Occipital lobe (tissue), 2 donors: ENCODE results near the gene MYZAP. TPM values are rescaled to one million over a fixed set of nuclear protein-coding genes. Genes with fewer than 3 reads are reported as not detected.

Experiments
- DNase-seq: peaks from one replicate; lab custom pipeline; 2025; lab: John Stamatoyannopoulos, UW
- total RNA-seq: library from RNA; depleted of rRNA; stranded (reverse); fragments of >200 nt; gene quantifications from one replicate; pipeline ENCODE4 v1.2.3, GENCODE V29; 2014

The MYZAP gene
- total RNA-seq, 1 donor from 2014 or later = 1.1 TPM

DNA sequence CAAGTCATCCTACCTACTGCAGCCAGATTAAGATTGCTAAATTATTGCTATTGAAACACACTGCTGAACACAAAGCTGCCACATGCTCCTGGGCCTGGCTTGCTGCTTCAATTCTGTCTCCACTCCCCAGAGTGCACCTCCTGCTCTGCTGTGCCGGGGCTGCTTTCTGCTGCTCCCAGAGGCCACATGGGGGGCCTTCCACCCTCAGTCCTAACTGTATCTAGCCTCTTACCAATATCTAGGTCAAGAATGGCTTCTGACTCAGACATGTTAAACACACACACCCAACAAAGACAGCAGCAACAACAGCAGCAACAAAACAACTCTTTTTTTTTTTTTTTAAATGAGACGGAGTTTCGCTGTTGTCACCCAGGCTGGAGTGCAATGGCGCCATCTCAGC is 33.0 kb downstream of the MYZAP start:
- no peak for DNase-seq

GRCh38 chr15:57625703-57626448 is 34.2 kb downstream of the MYZAP start:
- no peak for DNase-seq

GRCh38 chr15:57626713-57627440 is 35.2 kb downstream of the MYZAP start:
- DNase-seq = no peak

DNA sequence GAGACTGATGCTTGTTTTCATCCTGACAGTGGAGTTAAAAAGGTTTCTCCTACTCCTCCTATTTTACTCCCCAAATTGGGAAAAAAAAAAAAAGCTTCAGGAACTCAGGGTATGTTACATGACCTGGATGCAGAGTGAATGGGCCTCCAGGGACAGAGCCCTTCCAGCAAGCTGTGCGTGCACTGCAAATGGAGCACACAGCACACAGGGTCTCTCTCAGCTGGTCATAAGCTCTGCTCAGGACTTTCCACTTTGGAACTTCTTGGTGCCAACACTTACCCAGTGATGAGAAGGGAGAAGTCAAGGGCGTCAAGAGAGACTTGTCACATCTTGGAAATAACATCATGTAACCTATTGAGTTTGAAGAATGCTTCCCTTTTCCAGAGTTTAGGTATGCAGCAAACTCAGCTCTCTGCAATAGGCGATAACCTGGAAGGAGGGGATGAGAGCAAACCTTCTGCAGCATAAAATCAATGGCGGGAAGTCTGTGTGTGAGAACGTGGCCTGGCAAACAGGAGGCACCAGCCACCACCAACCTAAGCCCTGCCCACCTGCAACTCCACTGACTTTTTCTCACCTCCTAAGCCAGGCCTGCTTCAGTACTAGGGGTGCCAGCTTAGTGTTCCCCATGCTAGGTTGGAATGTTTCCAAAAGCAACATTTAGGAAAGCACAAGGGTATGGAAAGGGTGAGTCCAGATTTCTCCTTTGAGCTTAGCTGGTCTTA is 39.8 kb downstream of the MYZAP start:
- DNase-seq = no peak

DNA sequence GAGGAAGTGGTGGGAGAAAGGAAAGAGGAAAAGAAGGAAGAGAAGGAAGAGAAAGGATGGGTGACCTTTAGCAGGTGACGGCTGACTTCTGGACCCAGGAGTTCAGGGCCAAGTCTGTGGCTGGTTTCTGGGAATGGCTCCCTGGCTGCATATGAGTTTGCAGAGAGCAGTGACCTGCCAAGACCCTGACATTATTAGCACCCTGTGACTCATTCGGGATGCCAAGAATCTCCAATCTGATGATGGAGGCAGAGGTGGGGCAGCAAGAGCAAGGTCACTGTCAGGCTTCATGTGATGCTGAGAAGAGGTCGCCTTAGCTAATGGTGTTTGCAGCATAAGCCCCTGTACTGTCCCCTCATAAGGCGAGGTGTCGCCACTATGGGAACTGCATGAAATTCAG is 42.6 kb downstream of the MYZAP start:
- DNase-seq = no peak

DNA sequence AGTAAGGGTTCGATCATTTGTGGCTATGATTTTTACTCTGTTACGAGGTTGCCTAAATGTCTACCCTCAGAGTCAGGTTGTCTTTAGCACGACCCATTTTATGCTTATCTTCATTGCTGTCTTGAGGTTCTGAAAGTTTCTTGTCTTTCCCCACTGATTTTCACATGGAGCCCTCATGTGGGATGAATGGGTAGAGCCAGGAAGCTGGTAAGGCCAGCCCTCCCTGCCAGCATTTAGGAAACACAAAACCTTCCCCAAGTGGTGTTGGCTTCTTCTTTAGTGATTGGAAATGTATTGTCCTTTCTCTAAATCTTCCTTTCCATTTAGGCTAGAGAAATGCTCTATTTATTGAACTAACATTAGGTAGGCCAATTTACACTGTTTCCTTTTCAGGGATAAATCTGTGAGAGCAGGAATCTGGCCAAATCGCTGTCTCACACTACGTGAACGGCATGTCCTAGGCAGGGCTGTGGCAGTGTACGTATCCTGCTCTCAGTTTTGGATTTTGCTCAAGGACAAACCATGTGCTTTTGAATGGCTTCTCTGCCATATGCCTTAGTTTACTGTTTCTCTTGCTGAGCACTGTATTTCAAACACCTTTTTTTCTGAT is 43.7 kb downstream of the MYZAP start:
- DNase-seq = no peak

DNA sequence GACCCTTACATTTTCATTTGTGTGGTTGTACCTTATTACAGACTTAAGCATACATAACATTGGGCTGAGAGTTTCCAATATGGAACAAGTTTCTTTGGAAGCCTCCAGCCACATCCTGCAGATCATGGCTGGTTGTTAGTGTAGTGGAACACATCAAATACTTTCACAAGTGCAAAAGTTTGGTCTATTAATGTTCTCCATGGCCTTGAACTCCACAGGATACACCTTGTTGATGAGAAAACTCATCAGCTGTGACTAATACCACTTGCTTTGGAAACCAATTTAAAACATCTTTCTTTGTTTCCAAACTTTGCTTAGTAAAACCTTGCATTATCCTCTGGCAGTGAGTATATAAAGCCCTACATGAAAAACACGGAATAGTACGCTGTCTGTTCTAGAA is 46.1 kb downstream of the MYZAP start:
- no peak for DNase-seq

DNA sequence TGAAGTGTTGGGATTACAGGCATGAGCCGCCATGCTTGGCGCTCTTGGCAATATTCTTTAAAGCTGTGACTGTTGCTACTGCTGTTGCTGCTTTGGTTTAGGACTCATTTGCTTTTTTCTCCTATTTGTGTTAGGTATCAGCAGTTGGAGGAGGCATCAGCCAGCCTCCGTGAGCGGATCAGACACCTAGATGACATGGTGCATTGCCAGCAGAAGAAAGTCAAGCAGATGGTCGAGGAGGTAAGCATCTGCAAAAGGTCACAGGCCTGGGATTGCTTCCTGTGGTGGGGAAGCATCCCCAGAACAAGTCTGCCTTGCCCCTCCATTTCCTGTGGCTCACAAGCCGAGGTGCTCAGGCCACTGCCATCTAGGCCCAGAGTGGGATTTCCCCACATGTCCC is 47.6 kb downstream of the MYZAP start:
- DNase-seq = no peak

GRCh38 chr15:57640930-57641682 is 49.4 kb downstream of the MYZAP start:
- no peak for DNase-seq

DNA sequence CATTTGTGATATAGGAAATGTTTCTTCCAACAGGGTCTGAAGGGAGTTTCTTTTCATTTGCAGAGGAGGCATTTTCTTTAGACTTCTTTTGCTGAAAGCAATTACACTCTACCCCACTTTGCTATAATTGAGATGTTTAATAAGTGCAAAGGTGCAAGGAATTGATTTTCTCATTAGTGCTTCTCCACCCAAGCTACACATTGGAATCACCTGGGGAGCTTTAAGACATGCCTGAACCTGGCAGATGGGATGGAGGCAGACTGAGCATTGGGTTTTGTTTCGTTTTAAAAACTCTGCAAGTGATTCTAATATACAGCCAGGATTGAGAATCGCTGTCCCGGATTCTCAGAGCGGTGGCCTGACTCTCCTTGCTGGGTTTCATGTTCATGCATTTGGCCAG is 52.1 kb downstream of the MYZAP start:
- DNase-seq = no peak

DNA sequence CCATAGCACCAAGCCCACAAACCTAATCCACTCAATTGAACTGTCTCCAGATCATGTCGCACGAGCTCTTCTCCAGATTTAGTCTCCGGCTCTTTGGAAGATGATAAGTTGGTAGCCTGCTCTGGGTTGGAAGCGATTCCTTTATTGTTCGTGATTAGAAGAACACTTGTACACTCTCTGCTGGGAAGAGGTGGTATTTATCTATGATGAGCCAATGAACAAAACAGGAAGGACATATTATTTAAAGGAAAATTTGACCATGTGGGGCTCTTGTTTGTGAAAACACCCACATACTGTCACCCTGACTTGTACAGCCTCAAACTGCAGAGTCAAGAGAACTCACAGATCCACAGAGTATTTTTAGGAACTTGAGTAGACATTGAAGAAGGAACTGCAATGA is 54.4 kb downstream of the MYZAP start:
- DNase-seq = no peak

DNA sequence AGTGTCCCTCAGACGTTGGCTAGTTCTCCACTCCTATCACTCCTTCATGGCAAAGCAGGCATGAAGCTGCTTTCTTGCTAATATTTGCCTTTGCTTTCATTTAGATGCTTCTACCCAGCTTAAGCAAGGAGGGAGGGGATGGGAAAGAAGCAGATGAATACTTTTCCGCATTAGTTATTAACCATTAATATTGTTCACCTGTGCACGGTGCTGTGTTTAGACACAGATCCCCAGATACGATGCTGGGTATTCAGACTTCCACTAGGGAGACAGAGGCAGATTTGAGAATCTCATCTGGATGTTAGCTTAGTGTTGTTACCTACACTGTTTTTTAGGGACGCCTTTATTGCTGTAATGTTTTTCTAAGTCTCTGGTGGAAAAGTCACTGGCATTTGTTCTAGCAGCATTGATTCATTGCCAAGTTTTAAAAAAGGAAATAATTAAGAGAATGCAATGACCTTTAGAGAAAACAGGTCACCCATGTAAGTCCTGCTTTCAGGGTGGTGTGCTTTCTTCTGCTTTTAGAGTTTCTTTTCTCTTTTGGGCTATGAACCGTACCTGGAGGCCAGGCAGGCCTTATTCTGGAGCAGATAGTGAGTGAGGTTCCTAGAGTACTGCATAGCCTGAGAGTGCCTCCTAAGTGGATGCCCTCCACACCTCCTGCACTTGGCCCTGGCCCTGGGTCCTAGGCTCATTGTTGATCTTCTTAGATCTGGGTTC is 55.5 kb downstream of the MYZAP start:
- no peak for DNase-seq

- DNase-seq = no peak
These were observed 56.1 kb downstream of the MYZAP start for GRCh38 chr15:57647791-57648130.

DNA sequence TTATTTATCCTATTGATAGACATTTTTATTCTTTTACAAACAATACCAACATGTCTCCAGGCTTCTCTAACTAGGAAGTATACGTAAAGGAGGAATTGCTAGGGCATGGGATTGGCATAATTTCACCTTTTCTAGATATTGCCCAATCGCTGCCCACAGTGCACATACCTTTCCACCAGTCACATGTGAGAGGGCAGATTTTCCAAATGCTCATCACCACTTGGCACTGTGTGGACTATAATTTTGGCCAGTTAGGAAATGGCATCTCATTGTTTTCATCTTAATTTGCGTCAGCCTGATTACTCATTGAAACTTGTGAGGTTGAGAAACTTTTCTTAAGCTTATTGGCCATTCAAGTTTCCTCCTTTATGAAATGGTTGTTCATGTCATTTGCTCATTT is 57.4 kb downstream of the MYZAP start:
- DNase-seq = no peak

- no peak for DNase-seq
These were observed 59.7 kb downstream of the MYZAP start for GRCh38 chr15:57651445-57651844.

GRCh38 chr15:57652481-57652880 is 60.8 kb downstream of the MYZAP start:
- no peak for DNase-seq

DNA sequence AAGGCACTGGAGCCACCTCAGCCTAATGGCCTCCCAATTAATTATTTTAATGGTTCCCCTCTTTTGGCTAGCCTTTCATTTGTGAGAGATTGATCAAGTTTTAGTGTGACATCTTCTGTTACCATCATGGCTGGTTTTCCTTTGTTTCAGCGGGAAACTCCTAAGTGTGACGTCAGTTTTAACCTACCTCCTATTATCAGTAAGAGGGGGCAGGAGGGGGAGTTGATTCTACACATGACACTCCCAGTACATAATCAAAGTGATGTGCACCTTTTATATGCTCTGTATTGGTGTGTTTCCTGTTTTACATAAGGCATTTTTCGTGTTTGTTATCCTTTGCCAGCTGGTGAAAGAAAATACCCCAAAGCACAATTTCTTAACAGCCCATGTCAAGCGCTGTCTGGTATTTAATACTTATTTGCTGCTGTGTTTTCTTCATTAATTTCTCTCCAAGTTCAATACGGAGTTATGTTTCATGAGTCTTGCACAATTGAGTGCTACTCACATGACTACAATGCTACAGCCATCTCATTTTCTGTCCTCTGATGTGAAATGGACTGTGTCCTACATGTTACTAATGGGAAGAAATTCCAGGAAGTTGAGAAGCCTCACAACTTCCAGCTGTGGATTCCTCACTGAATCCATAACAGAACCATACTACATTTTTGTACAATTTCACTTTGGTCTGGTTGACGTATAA is 62.6 kb downstream of the MYZAP start:
- no peak for DNase-seq

DNA sequence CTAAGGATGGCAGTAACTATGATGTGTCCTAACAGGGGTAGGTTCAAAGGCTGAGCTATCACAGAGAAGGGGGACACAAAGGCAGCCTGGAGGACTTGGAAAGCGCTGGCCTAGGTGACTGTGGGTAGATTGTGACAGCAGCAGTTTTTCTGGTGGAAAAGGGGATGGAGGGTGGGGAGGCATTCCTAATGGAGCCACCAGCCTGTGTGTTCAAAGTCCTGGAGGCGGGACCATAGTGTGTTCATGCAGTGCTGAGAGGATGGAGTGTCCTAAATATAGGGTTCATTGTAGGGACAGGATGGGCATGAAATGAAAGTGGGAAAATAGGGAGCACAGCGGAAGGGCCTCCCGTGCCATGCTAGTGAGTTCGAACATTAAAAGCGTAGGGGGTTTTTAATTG is 63.3 kb downstream of the MYZAP start:
- DNase-seq = no peak

GRCh38 chr15:57655809-57656208 is 64.1 kb downstream of the MYZAP start:
- DNase-seq = no peak

GRCh38 chr15:57656434-57656833 is 64.7 kb downstream of the MYZAP start:
- no peak for DNase-seq
